Measurements from ENCODE around the gene TNXB. TPM values are rescaled to one million over a fixed set of nuclear protein-coding genes. Genes with fewer than 3 reads are reported as not detected.

The TNXB gene
- total and polyA plus RNA-seq, 9 of the 15 experiments (the other 6 are each of a cell fraction or from before 2014, with no cell fraction given): 0.14 to 28.1 (median 12.4) TPM

DNA sequence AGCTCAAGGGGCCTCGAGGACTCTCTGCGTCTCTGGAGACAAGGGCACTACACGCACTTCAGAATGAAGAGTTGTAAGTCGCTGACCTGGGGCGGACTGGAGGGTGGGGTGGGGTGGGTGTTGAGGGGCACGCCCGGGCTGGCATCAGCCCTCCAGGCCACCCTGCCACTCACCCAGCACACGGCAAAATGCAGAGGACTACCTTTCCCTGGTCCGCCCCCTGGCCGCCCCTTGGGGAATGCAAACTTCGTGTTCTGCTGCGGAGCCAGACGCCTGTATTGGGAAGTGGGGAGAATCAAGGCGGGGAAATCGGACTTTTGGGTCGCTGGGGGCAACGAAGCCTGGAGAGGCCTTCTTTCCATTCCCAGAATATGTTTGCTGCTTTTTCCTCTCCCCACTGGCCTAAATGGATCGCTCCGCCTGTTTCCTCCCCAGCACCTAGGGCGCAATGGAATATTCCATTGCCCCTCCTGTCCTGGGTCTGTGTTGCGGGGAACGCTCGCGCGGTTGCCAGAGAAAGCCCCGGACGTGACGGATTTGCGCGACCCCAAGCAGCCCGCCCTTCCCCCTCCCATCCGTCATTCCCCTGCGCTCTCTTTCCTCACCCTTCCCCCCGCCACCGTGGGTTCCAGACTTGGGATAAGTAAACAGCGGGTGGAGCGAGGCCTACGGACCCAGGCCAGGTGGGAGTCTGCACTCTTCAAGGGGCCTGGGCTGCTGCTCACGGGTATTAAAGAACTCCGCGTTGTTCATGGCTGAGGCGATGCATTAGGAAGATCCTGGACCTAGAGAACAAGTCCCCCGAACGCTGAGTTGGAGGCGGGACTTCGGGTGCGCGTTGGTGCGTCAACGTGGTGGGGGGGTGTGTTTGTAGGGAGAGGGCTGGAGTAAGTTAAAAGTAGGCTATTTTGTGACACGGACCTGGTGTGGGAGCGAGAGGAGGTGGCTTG is 44.7 kb upstream of the TNXB start, which contains the start of gene PPT2 (continued):
- TF ChIP-seq, protein P1, sequence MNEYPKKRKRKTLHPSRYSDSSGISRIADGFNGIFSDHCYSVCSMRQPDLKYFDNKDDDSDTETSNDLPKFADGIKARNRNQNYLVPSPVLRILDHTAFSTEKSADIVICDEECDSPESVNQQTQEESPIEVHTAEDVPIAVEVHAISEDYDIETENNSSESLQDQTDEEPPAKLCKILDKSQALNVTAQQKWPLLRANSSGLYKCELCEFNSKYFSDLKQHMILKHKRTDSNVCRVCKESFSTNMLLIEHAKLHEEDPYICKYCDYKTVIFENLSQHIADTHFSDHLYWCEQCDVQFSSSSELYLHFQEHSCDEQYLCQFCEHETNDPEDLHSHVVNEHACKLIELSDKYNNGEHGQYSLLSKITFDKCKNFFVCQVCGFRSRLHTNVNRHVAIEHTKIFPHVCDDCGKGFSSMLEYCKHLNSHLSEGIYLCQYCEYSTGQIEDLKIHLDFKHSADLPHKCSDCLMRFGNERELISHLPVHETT (CRISPR knock-in tag; conservative IDR thresholded peaks at IDR 0.05 in 1 of 2, IDR thresholded peaks at IDR 0.05 in 1 of 2): 0 out of 4 replicates have a peak, but pooled peaks of 1 of the 2 experiments have one; percentile 32
- TF ChIP-seq, protein P2, sequence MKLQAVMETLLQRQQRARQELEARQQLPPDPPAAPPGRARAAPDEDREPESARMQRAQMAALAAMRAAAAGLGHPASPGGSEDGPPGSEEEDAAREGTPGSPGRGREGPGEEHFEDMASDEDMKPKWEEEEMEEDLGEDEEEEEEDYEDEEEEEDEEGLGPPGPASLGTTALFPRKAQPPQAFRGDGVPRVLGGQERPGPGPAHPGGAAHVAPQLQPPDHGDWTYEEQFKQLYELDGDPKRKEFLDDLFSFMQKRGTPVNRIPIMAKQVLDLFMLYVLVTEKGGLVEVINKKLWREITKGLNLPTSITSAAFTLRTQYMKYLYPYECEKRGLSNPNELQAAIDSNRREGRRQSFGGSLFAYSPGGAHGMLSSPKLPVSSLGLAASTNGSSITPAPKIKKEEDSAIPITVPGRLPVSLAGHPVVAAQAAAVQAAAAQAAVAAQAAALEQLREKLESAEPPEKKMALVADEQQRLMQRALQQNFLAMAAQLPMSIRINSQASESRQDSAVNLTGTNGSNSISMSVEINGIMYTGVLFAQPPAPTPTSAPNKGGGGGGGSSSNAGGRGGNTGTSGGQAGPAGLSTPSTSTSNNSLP (IDR thresholded peaks at IDR 0.05; ENCODE audit: borderline replicate concordance, low read depth, low read length): no peak
- TF ChIP-seq, protein P3, sequence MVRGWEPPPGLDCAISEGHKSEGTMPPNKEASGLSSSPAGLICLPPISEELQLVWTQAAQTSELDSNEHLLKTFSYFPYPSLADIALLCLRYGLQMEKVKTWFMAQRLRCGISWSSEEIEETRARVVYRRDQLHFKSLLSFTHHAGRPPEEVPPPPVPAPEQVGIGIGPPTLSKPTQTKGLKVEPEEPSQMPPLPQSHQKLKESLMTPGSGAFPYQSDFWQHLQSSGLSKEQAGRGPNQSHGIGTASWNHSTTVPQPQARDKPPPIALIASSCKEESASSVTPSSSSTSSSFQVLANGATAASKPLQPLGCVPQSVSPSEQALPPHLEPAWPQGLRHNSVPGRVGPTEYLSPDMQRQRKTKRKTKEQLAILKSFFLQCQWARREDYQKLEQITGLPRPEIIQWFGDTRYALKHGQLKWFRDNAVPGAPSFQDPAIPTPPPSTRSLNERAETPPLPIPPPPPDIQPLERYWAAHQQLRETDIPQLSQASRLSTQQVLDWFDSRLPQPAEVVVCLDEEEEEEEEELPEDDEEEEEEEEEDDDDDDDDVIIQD (CRISPR knock-in tag; IDR thresholded peaks at IDR 0.05): no peak
- TF ChIP-seq, protein P4, sequence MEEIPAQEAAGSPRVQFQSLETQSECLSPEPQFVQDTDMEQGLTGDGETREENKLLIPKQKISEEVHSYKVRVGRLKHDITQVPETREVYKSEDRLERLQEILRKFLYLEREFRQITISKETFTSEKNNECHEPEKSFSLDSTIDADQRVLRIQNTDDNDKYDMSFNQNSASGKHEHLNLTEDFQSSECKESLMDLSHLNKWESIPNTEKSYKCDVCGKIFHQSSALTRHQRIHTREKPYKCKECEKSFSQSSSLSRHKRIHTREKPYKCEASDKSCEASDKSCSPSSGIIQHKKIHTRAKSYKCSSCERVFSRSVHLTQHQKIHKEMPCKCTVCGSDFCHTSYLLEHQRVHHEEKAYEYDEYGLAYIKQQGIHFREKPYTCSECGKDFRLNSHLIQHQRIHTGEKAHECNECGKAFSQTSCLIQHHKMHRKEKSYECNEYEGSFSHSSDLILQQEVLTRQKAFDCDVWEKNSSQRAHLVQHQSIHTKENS (CRISPR knock-in tag; IDR thresholded peaks at IDR 0.05): no peak
- TF ChIP-seq LCOR (CRISPR knock-in tag; IDR thresholded peaks at IDR 0.05) (peak; percentile 78), HNRNPL (IDR thresholded peaks at IDR 0.05; ENCODE audit: low read depth, low read length) (no peak; the same call in 1 of the 2 replicates), ZNF444 (CRISPR knock-in tag; IDR thresholded peaks at IDR 0.05) (no peak), ZNF24 (IDR thresholded peaks at IDR 0.05) (0 out of 2 replicates have a peak, but pooled peaks have one; percentile 24), OTX1 (CRISPR knock-in tag; IDR thresholded peaks at IDR 0.05) (peak; percentile 15; the same call in 1 of the 2 replicates), ZNF41 (CRISPR knock-in tag; conservative IDR thresholded peaks at IDR 0.05) (no peak), RBFOX2 (IDR thresholded peaks at IDR 0.05; ENCODE audit: low read depth, low read length) (peak; percentile 80), SAP30 (IDR thresholded peaks at IDR 0.05; ENCODE audit: borderline replicate concordance, insufficient read depth, low read depth, low read length, poor library complexity, severe bottlenecking) (no peak), MEF2D (tag; conservative IDR thresholded peaks at IDR 0.05; ENCODE audit: low read depth) (peak; percentile 39; the same call in 1 of the 2 replicates), ATF1 (CRISPR knock-in tag; IDR thresholded peaks at IDR 0.05) (peak; percentile 91), ATF1 (tag; IDR thresholded peaks at IDR 0.05) (peak; percentile 98)
- TF ChIP-seq, protein P5, sequence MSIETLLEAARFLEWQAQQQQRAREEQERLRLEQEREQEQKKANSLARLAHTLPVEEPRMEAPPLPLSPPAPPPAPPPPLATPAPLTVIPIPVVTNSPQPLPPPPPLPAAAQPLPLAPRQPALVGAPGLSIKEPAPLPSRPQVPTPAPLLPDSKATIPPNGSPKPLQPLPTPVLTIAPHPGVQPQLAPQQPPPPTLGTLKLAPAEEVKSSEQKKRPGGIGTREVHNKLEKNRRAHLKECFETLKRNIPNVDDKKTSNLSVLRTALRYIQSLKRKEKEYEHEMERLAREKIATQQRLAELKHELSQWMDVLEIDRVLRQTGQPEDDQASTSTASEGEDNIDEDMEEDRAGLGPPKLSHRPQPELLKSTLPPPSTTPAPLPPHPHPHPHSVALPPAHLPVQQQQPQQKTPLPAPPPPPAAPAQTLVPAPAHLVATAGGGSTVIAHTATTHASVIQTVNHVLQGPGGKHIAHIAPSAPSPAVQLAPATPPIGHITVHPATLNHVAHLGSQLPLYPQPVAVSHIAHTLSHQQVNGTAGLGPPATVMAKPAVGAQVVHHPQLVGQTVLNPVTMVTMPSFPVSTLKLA (conservative IDR thresholded peaks at IDR 0.05): peak in 1 of 2 experiments; percentile 97; a peak in 2 of 4 replicates
- TF ChIP-seq, protein P6, sequence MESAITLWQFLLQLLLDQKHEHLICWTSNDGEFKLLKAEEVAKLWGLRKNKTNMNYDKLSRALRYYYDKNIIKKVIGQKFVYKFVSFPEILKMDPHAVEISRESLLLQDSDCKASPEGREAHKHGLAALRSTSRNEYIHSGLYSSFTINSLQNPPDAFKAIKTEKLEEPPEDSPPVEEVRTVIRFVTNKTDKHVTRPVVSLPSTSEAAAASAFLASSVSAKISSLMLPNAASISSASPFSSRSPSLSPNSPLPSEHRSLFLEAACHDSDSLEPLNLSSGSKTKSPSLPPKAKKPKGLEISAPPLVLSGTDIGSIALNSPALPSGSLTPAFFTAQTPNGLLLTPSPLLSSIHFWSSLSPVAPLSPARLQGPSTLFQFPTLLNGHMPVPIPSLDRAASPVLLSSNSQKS (CRISPR knock-in tag; IDR thresholded peaks at IDR 0.05): no peak

Measured in K562 (cell line).